HL-60 (cell line): ENCODE measurements around the gene AZIN2.

ENCODE experiments used
- DNase-seq, 2 experiments: peaks; one replicate each; pipeline ENCODE4 v3.0.0-alpha.2; 2010 to 2020; ENCODE audit warnings: low read depth in 1 of 2, low spot score in 1 of 2
- H3K27ac ChIP-seq: fragments of 250-450 bp; sonication (Bioruptor Pico); replicated peaks from 2 replicates; pipeline ENCODE4 v1.5.1; 2020; ENCODE audit warnings: mild to moderate bottlenecking, moderate library complexity
- H3K27me3 ChIP-seq: fragments of 250-450 bp; sonication (Bioruptor Pico); 2 replicates; pipeline ENCODE4 v1.5.1; 2021; ENCODE audit warnings: mild to moderate bottlenecking, moderate library complexity; ENCODE audit not compliant: insufficient read depth, poor library complexity, severe bottlenecking
- H3K4me3 ChIP-seq: replicated peaks from 2 replicates; pipeline ENCODE4 v1.5.1; 2011; ENCODE audit warnings: mild to moderate bottlenecking, control low read depth, low read length; ENCODE audit not compliant: insufficient read depth
- CTCF ChIP-seq: IDR thresholded peaks from one replicate; pipeline ENCODE4 v1.5.1; 2011; ENCODE audit warnings: low read length, control low read depth, inconsistent platforms; ENCODE audit not compliant: insufficient read depth
- GABPA ChIP-seq: IDR thresholded peaks from 2 replicates; pipeline ENCODE4 v1.6.1; 2012; ENCODE audit warnings: low read depth
- POLR2AphosphoS5 ChIP-seq: IDR thresholded peaks from 2 replicates; pipeline ENCODE4 v1.6.1; 2012; ENCODE audit warnings: low read depth
- REST ChIP-seq: IDR thresholded peaks from 2 replicates; pipeline ENCODE4 v1.6.1; 2012; ENCODE audit warnings: low read depth; ENCODE audit not compliant: insufficient replicate concordance
- SPI1 ChIP-seq: IDR thresholded peaks from 2 replicates; pipeline ENCODE4 v1.6.1; 2012; ENCODE audit warnings: low read depth, mild to moderate bottlenecking, borderline replicate concordance
- long read RNA-seq: library from polyadenylated mRNA; unstranded; transcript quantifications from one replicate; pipeline ENCODE4 v2.0.0, GENCODE V29; 2020

AZIN2 gene
- long read RNA-seq, partial matches to known transcripts = 0 of 3 reads
- long read RNA-seq, other reads (novel, unspliced or antisense) = 3 of 3 reads

- Histone ChIP-seq H3K27me3 (peaks cover 18% of the 10 kb centered on the region), H3K4me3 (peak within 1 kb of the TSS; percentile 66), H3K27ac (no peak within 1 kb of the TSS)
- TF ChIP-seq POLR2AphosphoS5 (no peak), CTCF (no peak), SPI1 (no peak), GABPA (no peak), REST (no peak)
- DNase-seq = peak; percentile 83 to 84
These were observed at the start of gene AZIN2 for GRCh38 chr1:33080885-33081553. Gene AZIN2, plus strand, starts transcription at chr1:33081153. Its CDS starts 1,097 bp downstream, at chr1:33082250.

- peak in 1 of 2 experiments; percentile 71 for DNase-seq
- peak overlapping the region; percentile 70 for H3K27ac ChIP-seq
These were observed 49.4 kb upstream of the AZIN2 start for GRCh38 chr1:33031506-33031905.

More at GRCh38 chr1:33031506-33031905, 49.4 kb upstream of the AZIN2 start:
- Histone ChIP-seq H3K4me3 (peak overlapping the region; percentile 28), H3K27me3 (no peaks in the 10 kb centered on the region)
- no peak for TF ChIP-seq SPI1
- TF ChIP-seq CTCF = no peak
- TF ChIP-seq POLR2AphosphoS5 = no peak
- no peak for TF ChIP-seq GABPA
- TF ChIP-seq REST = no peak
